HG03520 (cell line): ENCODE results near the gene RAD51B.

Source experiments
- ATAC-seq: cut with Tn5 transposase; IDR thresholded peaks from one replicate; pipeline ENCODE4 v1.9.1; 2021; ENCODE audit warnings: mild to moderate bottlenecking, moderate library complexity; ENCODE audit not compliant: unreplicated experiment

Gene RAD51B

DNA sequence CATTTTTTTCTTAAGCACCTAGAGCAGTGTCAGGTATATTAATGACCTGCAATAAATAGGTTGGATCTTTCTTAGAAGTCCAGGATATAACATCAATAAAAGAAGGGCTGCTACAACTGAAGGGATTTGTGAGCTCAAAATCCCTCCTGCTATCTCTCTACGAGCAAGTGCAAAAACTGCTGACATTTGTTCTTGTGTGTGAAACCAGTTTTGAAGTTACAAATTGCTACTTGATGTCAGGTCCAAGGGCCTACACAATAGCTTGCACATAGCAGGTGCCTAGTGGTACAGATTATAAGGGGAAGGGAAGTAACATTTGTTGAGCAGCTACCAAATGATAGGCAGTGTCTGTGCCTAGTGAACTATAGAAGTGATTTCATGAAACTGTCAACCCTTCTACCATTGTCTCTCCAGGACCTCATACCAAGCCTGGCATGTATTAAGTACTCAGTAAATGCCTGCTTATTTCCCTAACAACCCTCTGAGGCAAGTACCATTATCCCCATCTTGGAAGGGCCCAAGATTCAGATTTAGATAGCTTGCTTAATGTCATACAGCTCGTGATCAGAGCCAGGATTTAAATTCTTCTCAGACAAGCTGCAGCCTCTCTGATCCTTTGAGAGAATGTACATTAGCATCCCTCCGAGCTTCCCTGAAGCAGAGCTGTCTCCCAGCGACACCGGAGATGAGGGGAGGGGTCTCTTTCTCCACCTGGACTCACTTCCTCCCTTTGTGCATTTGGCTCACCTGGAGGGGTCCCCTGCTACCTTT lies 673.0 kb downstream of the RAD51B start:
- ATAC-seq: no peak

DNA sequence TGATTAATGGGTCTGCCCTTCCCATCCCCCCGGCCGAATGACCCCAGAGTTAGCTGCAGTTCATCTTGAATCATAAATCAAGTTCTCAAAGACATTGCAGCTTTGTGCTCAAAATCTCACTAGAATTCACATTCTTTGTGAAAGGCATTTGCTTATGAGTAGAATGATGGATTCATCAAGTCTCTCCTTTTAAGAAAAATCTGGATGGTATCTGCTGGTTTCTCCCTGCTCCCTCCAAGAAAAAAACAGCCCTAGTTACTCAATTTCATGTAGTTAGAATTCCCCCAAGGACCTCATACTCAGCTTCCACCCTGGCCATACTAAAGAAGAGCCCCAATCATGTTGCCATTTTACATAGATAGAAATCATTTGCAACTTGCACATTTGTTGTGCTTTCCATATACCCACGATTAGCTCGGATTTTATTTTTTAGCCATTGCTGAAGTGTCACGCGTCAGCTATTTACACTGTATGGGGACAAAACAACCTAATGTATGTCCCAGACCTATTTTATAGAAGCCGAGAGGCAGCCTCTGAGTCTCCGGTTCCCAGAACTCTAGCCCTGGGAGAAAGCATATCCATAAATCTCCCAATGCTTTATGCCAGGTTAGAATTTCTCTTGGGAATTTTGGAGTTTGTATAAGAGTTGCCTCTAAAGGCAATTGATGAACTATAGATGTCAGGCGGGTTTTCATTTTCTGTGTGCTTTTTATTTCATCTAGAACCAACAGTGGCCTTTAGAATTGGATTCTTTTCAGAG lies 673.8 kb downstream of the RAD51B start:
- no peak for ATAC-seq

DNA sequence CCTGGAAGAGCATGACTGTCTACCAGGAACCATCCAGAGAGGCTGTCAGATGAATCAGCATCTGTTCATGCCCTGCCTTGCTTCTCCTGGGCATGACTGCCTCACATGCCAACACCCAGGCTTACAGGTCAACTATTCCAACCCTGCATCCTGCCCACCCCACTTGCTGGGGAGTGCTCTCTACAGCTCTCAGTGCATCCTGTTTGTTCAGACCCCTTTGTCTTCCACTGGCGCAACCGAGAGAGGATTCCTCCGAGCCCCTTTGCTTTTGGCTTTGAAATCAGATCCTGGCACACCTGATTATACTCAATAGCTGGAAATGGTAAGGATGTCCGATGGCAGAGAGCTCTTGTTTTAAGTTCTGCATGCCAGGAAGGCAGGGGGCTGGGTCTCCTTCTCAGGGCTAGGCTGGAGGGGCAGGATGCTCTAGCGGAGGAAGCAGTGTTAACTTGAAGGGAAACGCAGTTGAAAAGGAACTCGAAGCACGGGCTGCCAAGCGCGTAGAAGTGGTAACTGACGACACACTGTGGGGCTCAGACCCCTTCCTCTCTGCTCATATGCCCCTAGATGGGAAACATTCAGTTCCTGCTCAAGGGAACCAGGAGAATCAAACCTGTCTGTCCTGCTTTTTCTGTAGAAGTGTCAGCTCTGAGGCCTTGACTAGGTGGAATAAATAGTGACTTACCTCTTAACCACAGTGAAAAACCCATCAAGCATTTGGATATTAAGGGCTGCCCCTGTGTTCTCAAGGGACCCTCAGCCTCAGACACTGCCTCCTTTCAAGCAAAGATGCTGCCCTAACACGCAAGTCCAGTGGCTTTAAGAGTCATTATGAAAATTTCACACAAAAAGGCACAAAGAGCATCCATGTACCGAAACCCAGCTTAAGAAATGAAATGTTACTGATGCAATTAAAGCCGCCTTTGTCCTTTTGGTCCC lies 675.8 kb downstream of the RAD51B start:
- ATAC-seq: no peak

DNA sequence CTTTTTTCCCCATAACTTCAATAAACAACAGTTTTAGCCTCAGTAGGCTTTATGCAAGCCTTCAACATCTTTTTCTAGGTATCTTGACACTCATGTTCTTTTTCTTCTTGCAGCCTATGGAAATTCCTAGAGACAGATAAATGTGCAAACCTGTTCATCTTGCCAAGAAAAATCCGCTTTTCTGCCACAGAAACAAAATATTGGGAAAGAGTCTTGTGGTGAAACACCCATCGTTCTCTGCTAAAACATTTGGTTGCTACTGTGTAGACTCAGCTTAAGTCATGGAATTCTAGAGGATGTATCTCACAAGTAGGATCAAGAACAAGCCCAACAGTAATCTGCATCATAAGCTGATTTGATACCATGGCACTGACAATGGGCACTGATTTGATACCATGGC lies 677.4 kb downstream of the RAD51B start:
- ATAC-seq: no peak

DNA sequence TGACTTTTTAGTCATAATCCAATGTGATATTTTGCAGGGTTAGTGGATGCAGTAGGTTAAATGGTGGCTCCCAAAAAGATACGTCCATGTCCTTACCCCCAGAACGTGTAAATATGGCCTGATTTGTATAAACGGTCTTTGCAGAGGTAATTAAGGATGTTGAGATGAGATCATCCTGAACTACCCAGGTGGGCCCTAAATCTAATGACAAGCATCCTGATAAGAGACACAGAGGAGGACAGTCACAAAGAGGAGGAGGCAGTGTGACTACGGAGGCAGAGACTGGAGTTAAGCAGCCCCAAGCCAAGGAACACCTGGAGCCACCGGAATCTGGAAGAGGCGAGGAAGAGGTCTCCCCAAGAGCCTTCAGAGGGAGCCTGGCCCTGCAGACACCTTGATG lies 679.9 kb downstream of the RAD51B start:
- no peak for ATAC-seq

DNA sequence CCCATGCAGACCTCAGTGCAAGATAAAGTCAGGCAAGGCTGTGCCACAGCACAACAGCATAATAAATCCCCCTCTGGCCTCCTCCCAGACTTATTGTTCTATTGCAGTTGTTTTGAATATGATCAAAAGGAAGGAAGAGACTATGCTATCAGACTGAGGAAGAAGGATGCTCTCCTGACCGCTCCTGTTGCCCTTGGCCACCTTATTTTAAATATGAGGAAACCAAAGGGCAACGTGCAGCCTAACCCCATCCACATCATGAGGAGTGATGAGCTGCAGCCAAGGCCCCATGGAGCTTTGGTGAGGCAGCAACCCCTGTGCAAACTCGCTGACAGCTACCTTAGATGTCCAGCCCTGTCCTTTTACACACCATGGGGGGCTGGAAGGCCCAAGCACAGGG lies 681.6 kb downstream of the RAD51B start:
- no peak for ATAC-seq

DNA sequence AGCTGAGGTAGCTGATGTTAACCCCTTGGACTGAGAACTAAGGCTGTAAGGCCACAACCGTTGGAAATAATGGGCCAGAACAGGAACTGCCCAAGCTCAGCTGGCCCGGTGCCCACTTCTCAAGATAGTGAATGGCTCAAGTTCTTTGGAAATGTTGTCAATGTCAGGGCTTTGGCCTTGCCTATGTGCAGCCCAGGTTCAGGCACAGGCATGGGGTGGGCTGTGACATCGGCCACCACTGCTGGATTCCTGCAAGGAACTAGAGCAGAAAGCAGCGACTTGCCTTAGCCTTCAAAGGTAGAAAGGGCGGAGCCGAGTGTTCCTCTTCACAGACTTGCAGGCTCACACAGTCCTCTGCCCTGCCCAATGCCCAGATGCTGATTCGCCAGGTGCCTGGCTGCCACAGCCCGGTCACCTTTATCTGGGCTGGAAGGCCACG lies 682.1 kb downstream of the RAD51B start:
- ATAC-seq: no peak

DNA sequence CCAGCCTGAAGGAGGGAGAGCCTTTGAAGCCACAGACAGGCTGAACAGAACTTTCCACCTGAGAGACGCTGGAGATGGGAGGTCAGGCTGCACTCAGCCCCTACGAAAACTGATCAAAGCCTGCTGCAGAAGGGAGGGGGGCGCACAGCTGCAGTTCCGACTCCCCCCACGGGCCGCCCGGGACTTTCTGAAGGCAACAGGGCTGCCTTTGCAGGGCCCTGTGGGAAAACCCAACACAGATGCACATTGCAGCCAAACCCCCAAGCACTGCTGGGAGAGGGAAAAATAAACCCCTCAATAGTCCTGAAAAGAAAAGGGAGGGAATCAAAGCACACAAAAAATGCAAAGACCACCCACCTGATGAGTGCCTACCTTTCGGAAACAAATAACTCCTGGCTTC lies 682.7 kb downstream of the RAD51B start:
- no peak for ATAC-seq

DNA sequence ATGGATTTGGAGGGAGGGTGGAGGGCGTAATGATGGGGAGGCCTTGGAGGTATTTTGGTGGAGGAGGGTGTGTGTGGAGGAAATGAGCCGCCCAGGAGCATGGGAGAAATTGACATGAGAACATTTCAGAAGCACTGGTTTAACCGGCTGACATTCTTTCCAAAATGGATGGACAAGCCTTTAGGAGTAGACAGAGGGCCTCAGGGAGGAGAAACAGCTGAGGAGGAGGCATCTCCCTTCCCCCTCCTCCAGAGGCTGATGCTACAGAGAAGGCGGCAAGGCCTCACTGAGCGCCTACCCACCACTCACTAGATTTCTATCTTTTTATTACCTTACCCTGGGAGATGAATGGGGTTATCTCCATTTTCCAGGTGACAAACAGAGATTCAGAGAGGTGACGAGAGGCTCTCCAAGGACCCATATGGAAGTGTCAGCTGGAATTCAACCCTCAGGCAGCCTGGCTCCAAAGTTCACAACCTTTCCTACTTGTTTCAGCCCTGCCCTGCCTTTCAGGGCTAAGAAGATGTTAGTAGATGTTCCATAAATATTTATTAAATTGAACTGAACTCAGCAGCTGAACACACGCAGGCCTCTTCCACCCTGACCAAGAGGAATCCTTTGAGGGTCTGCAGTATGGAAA lies 683.7 kb downstream of the RAD51B start:
- no peak for ATAC-seq

DNA sequence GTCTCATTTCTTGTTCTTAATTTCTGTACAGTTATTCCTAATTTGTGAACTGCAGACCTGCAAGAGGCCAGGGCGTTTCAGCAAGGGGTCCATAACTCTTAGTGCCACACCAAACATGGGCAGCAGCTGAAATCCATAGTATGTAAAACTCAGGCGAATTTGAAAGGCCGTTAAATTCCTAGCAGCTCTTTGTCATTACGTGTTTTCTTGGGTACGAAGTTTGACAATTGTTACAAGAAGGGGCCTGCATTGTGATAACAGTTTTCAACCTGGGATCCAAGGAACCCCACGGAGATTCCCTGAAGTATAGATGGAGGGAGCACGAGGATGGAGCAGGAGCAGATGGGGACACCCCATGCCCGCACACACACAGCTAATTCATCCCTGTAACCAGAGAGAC lies 685.3 kb downstream of the RAD51B start:
- no peak for ATAC-seq

DNA sequence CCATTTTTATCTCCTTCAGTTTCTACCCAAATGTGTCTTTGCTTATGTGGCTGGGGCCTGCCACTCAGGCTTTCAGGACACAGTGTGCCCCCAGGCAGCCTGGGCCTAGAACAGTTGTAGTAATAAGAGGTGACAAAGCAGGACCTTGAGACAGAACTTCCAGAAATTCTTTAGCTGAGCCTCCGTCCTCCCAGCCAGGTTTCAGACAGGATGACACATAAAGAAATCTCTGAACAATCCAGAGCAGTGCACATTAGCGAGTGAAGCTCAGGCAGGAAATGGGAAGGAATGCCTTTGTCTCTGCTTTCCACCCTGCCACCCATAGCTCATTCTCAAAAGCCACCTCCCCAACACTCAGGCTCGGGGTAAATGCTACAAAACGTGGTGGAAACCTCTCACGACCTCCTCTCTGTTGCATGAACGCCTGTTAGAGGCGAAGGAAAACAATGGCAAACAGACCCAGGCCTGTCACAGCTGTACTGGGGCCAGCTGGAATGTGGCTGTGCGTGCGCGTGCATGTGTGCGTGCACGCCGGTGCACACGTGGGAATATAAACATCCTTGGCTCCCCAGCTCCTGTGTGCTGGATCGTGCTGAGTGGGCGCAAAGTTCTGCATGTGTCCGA lies 686.6 kb downstream of the RAD51B start:
- ATAC-seq: no peak

DNA sequence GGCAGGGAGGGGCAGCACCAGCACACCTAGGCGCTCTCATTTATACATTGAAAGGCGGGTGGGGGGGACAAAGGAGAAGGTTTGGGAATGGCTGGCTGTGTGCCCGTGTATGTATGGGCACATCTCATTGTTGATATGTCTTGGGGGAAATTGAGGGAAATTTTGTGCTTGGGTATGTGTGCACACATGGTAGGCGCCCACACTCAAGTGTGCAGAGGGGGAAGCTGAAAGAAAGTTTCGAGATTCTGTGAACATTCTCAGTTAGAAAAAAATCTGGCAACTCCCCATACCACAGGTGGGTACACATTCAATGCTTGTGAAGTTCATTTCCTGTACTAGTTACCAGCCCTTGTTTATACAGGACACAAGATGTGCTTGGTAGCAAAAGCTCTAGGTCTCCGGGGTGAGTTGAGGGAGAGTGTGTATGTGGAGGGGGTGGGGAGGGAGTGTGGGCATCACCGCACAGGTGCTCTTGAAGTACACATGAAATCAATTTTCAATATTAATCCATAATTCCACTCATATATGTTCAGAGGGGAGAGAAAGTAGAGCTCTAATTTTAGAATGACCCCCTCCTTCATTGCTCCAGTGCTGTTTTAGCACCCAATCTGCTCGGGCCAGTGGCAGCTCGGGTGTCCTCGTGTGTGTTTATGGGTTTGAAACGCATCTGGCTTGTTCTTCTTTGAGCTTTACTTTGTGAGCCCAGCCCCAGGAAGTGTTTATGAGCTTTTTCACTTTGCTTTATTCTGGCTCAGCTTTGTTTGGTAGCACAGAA lies 687.3 kb downstream of the RAD51B start:
- ATAC-seq: no peak

DNA sequence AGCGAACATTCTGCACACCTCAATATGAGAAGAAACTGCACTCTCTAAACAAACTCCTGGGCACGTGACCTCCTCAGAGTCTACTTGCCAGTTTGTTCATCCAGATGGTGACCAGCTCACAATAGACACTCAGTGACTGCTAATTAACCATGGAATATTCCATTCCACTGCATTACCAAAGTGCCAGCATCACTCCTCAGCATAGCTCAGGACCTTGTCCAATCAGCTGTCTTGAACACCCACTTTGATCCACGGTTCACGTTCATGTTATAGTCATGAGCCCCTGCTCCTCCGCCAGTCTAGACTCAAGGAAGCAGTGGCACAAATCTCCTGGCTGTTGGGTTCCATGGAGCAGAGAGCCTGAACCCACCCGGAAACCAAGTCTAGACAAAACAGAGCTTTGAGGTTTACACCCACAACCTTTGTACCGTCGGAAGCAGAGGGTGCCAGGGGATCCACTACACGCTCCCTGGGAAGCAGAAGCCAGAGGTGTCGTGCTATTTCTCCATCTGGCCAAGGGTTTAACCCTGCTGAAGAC lies 688.0 kb downstream of the RAD51B start:
- no peak for ATAC-seq

DNA sequence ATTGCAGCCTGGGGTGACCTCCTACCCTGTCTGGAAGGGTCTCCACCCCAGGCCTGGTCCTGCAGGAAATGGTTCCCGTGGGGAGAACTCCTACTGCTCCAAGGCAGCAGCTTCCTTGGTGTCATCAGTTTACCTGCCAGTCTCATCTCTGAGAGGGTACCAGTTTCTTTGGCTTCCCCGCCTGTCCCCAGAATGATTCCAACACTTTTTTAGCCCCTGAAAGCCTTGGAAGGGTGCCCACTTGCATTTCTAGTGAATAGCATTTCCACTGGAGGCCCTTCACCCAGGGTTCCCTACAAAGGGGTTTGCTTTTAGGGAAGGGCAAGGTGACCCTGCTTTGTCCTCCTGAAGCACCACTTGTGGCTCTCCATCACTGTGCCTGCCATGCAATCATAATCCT lies 689.0 kb downstream of the RAD51B start:
- no peak for ATAC-seq

DNA sequence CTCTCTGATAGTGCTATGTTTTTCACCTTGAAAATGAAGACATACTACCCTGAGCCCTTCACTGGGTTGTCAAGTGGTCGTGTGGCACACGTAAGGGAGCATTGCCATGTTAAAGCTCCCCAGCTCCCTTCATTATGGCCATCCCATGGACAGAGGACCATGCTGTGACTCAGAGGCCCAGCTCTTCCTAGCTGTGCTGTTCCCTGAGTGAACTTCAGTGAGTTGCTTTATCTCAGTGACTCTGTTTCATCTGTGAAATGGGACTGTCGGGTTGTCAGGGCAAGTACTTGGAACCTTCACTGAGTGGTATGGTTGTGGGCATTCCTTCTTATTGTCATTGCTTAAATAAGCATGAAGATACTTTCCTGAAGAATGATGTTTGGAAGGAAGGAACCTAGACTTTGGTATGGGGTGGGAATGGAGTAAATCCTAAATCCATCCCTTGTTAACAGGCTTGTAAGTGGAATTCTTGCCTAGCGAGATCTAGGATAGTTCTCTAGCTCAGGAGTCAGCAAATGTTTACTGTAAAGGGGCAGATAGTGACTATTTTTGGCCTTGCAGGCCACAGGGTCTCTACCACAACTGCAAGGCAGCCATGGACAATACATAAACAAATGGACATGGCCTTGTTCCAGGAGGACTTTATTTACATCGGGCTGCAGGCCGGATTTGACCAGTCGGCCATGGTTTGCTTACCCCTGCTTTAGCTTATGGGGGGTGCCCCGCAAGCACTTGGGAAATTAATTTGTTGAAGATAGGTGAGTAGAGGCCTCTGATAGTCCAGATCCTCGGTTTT lies 689.8 kb downstream of the RAD51B start:
- ATAC-seq: no peak

DNA sequence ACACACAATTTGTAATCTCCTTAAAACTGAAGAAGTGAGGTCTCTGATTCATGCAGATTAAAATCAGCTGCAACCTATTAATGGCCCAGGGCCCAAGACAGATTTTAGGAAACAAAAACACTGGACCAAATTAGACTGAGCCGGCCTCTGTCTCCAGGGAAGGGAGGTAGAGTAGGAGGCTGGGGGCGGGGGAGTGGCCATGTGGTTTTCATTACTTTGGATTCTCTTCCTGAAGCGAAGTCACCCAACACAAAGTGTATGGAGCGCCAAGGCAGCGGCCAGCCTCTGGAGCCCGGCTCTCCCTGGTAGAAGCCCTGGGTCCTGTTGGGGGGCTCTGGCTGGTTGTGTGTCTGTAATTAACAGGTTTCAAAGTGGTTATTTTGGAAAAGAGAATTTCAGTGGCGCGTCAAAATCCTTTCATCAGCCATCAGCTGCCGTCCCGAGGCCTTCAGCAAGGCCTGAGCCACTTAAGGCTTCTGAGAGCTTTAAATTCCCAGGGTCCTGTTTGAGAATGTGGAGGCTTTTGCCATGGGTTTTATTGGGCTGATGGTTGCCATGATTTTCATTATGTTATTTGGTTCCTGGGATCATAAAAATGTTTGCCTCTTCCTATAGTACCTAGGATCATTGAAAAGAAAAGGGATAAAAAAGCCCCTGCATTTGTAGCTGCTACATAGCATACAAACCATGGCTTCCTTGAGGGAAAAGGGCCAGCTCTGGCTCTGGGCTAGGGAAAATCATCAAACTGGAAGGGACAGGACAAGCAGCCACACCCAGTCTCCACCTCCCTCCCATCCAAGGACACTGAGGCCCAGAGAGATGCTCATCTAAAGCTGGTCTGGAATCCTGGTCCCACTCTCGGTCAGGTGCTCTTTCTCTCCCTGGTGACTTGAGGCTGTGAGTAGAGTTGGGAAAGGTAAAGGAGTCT lies 690.9 kb downstream of the RAD51B start:
- no peak for ATAC-seq
